ENCODE results near the gene HSPA2.

HSPA2 gene

DNA sequence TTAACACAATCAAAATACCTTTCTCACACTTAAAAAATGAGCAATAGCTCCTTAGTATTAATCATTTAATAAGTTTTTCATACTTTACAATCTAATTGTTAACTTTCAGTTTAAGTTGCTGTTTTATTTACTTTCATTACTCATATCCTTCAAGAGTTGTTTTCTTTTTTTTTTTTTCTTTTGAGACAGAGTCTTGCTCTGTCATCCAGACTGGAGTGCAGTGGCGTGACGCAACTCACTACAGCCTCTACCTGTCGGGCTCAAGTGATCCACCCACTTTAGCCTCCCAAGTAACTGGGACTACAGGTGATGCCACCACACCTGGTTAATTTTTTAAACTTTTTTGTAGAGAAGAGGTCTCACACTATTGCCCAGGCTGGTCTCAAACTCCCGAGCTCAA lies 19.8 kb upstream of the HSPA2 start:
- no peaks in the 10 kb centered on the region for H3K27me3 ChIP-seq
- TF ChIP-seq Cebpa-rat (IDR thresholded peaks at IDR 0.05): no peak
- no peak overlapping the region for H3K27ac ChIP-seq
- no peaks in the 10 kb centered on the region for H3K9me3 ChIP-seq (replicated peaks in 1 of 11)
- H3K4me3 ChIP-seq: no peak overlapping the region
- H3K4me2 ChIP-seq: no peak overlapping the region
- no peak overlapping the region for H3K9ac ChIP-seq
- H3K36me3 ChIP-seq: peaks cover 41 to 83% (median 54%) of the 10 kb centered on the region in 11 experiments
- peaks cover 76 to 98% (median 91%) of the 10 kb centered on the region in 11 experiments for H4K20me1 ChIP-seq
- H3K4me1 ChIP-seq: peaks cover 0 to 25% (median 0%) of the 10 kb centered on the region in 10 experiments; a peak in 3 of 20 replicates

DNA sequence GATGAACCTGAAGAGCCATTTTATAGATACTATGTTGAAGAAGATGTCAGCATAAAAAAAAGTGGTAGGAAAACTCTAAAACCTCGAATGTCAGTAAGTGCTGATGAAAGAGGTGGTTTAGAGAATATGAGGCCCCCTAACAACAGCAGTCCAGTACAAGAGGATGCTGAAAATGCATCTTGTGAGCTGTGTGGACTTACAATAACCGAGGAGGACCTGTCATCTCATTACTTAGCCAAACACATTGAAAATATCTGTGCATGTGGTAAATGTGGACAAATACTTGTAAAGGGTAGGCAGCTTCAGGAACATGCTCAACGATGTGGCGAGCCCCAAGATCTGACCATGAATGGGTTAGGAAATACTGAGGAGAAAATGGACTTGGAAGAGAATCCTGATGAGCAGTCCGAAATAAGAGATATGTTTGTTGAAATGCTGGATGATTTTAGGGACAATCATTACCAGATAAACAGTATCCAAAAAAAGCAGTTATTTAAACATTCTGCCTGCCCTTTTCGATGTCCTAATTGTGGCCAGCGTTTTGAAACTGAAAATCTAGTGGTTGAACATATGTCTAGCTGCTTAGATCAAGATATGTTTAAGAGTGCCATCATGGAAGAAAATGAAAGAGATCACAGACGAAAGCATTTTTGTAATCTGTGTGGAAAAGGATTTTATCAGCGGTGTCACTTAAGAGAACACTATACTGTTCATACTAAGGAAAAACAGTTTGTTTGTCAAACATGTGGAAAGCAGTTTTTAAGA lies 17.8 kb upstream of the HSPA2 start:
- H3K4me1 ChIP-seq: peaks cover 0 to 7% (median 0%) of the 10 kb centered on the region in 10 experiments; a peak in 2 of 20 replicates
- H3K9ac ChIP-seq: no peak overlapping the region
- H3K4me2 ChIP-seq: no peak overlapping the region
- no peak for TF ChIP-seq Cebpa-rat (IDR thresholded peaks at IDR 0.05)
- H4K20me1 ChIP-seq: peaks cover 65 to 98% (median 86%) of the 10 kb centered on the region in 11 experiments
- H3K9me3 ChIP-seq (replicated peaks in 1 of 11): no peaks in the 10 kb centered on the region
- peaks cover 50 to 89% (median 68%) of the 10 kb centered on the region in 11 experiments for H3K36me3 ChIP-seq
- no peaks in the 10 kb centered on the region for H3K27me3 ChIP-seq
- H3K4me3 ChIP-seq: no peak overlapping the region
- no peak overlapping the region for H3K27ac ChIP-seq

DNA sequence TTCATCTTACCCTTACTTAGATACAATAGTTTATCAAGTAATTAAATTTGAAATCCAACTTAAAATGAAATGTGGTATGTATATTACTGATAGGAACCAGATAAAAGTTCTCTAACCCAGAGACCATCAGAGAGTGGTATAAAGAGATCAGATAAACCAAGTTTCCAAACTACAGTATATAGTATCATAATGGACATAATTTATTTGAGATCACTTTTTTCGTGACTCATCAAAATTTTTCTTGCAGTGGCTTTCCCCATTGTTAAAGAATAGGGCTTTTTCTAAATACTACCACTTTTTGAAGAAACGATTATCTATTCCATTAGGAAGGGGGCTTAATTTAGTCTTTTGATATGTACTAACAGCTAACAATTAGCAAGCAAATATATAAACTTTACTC lies 15.2 kb upstream of the HSPA2 start:
- H4K20me1 ChIP-seq: peaks cover 45 to 95% (median 79%) of the 10 kb centered on the region in 11 experiments
- TF ChIP-seq Cebpa-rat (IDR thresholded peaks at IDR 0.05): no peak
- peaks cover 54 to 92% (median 70%) of the 10 kb centered on the region in 11 experiments for H3K36me3 ChIP-seq
- no peak overlapping the region for H3K4me2 ChIP-seq
- H3K27ac ChIP-seq: no peak overlapping the region
- no peaks in the 10 kb centered on the region for H3K4me1 ChIP-seq
- H3K4me3 ChIP-seq: no peak overlapping the region
- H3K9ac ChIP-seq: no peak overlapping the region
- no peaks in the 10 kb centered on the region for H3K9me3 ChIP-seq (replicated peaks in 1 of 11)
- H3K27me3 ChIP-seq: no peaks in the 10 kb centered on the region

DNA sequence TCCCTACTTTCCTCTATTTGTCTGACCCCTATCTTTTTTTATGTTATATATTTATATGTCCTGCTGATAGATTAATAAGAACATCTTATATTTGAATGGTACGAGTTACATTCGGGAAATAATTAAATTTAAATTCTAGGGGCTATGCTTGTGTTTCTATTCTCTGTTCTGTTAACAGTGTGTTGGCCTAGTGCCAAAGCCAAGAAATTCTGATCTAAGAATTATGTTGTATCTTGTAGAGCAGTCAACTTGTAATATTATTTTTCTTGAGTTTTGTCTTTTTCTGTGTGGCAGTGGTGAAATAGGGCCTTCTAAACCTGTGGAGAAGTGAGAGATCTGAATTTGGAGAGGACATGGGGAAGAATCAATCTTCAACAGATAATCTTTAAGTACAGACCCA lies 9.0 kb upstream of the HSPA2 start:
- Histone ChIP-seq H3K4me3 (no peak overlapping the region), H3K4me2 (no peak overlapping the region), H3K27me3 (no peaks in the 10 kb centered on the region), H3K36me3 (peaks cover 6 to 37% (median 18%) of the 10 kb centered on the region in 11 experiments; a peak in 21 of 22 replicates), H3K9ac (no peak overlapping the region), H3K9me3 (replicated peaks in 1 of 11) (no peaks in the 10 kb centered on the region), H3K27ac (no peak overlapping the region), H4K20me1 (peaks cover 7 to 37% (median 28%) of the 10 kb centered on the region in 11 experiments; a peak in 15 of 22 replicates), H3K4me1 (no peaks in the 10 kb centered on the region)
- TF ChIP-seq Cebpa-rat (IDR thresholded peaks at IDR 0.05): no peak

DNA sequence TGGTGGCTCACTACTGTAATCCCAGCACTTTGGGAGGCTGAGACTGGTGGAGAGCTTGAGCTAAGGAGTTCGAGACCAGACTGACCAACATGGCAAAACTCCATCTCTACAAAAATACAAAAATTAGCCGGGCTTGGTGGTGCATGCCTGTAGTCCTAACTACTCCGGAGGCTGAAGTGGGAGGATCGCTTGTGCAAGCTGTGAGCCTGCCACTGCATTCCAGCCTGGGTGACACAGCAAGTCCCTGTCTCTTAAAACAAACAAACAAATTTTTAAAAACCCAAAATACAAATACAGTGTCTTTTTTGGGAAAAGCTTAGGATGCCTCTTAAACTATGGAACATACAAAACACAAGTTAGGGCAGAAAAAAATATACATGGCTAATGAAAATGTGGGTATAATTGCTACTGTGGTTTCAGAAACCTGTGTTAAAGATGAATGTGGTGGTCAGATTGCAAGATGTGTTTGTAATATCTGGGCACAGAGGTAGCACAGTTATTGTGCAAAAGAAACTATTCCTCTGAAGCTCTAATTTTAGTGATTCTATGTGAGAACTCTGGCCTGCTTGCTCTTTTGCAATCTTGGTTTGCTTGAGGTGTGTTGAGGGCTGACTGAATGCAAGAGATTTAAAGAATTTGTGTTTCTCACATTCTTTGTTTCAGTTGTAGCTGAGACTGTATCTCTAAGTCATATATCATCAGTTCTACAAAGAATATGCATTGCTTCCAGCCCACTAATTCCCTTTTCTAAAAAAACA lies 3.9 kb upstream of the HSPA2 start:
- TF ChIP-seq Cebpa-rat (IDR thresholded peaks at IDR 0.05): no peak
- H3K4me2 ChIP-seq: no peak overlapping the region
- no peaks in the 10 kb centered on the region for H3K27me3 ChIP-seq
- H3K4me1 ChIP-seq: peaks cover 6 to 15% (median 10%) of the 10 kb centered on the region in 10 experiments
- H4K20me1 ChIP-seq: peaks cover 0 to 3% (median 0%) of the 10 kb centered on the region in 11 experiments; a peak in 2 of 22 replicates
- H3K27ac ChIP-seq: no peak overlapping the region
- H3K36me3 ChIP-seq: peaks cover 0 to 7% (median 0%) of the 10 kb centered on the region in 11 experiments; a peak in 3 of 22 replicates
- peaks cover 11 to 14% (median 12%) of the 10 kb centered on the region in 11 experiments for H3K9me3 ChIP-seq (replicated peaks in 1 of 11)
- no peak overlapping the region for H3K4me3 ChIP-seq
- no peak overlapping the region for H3K9ac ChIP-seq

DNA sequence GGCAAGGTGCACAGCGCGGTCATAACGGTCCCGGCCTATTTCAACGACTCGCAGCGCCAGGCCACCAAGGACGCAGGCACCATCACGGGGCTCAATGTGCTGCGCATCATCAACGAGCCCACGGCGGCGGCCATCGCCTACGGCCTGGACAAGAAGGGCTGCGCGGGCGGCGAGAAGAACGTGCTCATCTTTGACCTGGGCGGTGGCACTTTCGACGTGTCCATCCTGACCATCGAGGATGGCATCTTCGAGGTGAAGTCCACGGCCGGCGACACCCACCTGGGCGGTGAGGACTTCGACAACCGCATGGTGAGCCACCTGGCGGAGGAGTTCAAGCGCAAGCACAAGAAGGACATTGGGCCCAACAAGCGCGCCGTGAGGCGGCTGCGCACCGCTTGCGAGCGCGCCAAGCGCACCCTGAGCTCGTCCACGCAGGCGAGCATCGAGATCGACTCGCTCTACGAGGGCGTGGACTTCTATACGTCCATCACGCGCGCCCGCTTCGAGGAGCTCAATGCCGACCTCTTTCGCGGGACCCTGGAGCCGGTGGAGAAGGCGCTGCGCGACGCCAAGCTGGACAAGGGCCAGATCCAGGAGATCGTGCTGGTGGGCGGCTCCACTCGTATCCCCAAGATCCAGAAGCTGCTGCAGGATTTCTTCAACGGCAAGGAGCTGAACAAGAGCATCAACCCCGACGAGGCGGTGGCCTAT lies 875 bp downstream of the HSPA2 start:
- no peak overlapping the region for H3K27ac ChIP-seq
- H3K4me2 ChIP-seq: peak overlapping the region in 2 of 11 experiments; percentile 44 to 86; a peak in 1 of 22 replicates
- peaks cover 20 to 25% (median 23%) of the 10 kb centered on the region in 11 experiments for H3K9me3 ChIP-seq (replicated peaks in 1 of 11)
- H3K27me3 ChIP-seq: no peaks in the 10 kb centered on the region
- H3K4me1 ChIP-seq: peaks cover 6 to 15% (median 10%) of the 10 kb centered on the region in 10 experiments
- H3K4me3 ChIP-seq: peak overlapping the region in 9 of 10 experiments; percentile 52 to 74 (median 66); a peak in 11 of 20 replicates
- peaks cover 0 to 10% (median 0%) of the 10 kb centered on the region in 11 experiments; a peak in 3 of 22 replicates for H3K36me3 ChIP-seq
- no peak overlapping the region for H3K9ac ChIP-seq
- peaks cover 0 to 2% (median 0%) of the 10 kb centered on the region in 11 experiments; a peak in 1 of 22 replicates for H4K20me1 ChIP-seq
- no peak for TF ChIP-seq Cebpa-rat (IDR thresholded peaks at IDR 0.05)

DNA sequence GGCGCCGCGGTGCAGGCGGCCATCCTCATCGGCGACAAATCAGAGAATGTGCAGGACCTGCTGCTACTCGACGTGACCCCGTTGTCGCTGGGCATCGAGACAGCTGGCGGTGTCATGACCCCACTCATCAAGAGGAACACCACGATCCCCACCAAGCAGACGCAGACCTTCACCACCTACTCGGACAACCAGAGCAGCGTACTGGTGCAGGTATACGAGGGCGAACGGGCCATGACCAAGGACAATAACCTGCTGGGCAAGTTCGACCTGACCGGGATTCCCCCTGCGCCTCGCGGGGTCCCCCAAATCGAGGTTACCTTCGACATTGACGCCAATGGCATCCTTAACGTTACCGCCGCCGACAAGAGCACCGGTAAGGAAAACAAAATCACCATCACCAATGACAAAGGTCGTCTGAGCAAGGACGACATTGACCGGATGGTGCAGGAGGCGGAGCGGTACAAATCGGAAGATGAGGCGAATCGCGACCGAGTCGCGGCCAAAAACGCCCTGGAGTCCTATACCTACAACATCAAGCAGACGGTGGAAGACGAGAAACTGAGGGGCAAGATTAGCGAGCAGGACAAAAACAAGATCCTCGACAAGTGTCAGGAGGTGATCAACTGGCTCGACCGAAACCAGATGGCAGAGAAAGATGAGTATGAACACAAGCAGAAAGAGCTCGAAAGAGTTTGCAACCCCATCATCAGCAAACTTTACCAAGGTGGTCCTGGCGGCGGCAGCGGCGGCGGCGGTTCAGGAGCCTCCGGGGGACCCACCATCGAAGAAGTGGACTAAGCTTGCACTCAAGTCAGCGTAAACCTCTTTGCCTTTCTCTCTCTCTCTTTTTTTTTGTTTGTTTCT lies 1.7 kb downstream of the HSPA2 start:
- Histone ChIP-seq H4K20me1 (no peaks in the 10 kb centered on the region), H3K4me1 (peaks cover 6 to 15% (median 10%) of the 10 kb centered on the region in 10 experiments), H3K9me3 (replicated peaks in 1 of 11) (peaks cover 20 to 25% (median 23%) of the 10 kb centered on the region in 11 experiments), H3K4me2 (no peak overlapping the region), H3K27me3 (no peaks in the 10 kb centered on the region), H3K9ac (no peak overlapping the region), H3K36me3 (peaks cover 0 to 10% (median 0%) of the 10 kb centered on the region in 11 experiments; a peak in 3 of 22 replicates), H3K4me3 (peak overlapping the region in 1 of 10 experiments; percentile 66; a peak in 1 of 20 replicates), H3K27ac (no peak overlapping the region)
- no peak for TF ChIP-seq Cebpa-rat (IDR thresholded peaks at IDR 0.05)

DNA sequence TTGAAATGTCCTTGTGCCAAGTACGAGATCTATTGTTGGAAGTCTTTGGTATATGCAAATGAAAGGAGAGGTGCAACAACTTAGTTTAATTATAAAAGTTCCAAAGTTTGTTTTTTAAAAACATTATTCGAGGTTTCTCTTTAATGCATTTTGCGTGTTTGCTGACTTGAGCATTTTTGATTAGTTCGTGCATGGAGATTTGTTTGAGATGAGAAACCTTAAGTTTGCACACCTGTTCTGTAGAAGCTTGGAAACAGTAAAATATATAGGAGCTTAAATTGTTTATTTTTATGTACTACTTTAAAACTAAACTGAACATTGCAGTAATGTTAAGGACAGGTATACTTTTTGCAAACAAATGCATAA lies 2.3 kb downstream of the HSPA2 start:
- peaks cover 0 to 10% (median 0%) of the 10 kb centered on the region in 11 experiments; a peak in 3 of 22 replicates for H3K36me3 ChIP-seq
- no peak overlapping the region for H3K4me2 ChIP-seq
- H3K4me1 ChIP-seq: peaks cover 6 to 15% (median 10%) of the 10 kb centered on the region in 10 experiments
- TF ChIP-seq Cebpa-rat (IDR thresholded peaks at IDR 0.05): no peak
- H3K9ac ChIP-seq: no peak overlapping the region
- no peaks in the 10 kb centered on the region for H4K20me1 ChIP-seq
- H3K9me3 ChIP-seq (replicated peaks in 1 of 11): peaks cover 20 to 25% (median 23%) of the 10 kb centered on the region in 11 experiments
- H3K4me3 ChIP-seq: no peak overlapping the region
- no peaks in the 10 kb centered on the region for H3K27me3 ChIP-seq
- no peak overlapping the region for H3K27ac ChIP-seq

Measured in BLaER1 treated with 17β-estradiol and CSF1 and Interleukin-3, amounts not matched to agents 10 nM and 100 nM (cell line).